Measurements from ENCODE around the gene UQCC2.

DNA sequence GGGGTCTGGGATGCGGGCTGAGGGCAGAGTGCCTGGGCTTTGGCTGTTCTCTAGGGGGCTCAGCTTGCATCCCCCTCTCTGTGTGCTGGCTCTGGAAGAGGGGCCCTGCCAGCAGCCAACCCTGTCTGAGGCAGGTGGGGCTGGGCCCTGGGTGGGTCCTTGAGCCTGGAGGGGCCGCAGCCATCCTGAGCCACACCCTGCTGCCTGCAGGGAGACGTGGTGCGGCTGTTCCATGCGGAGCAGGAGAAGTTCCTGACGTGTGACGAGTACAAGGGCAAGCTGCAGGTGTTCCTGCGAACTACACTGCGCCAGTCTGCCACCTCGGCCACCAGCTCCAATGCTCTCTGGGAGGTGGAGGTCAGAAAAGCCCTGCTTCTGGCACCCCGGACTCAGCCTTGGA lies 49.2 kb downstream of the UQCC2 start:
- TF ChIP-seq, protein P1, sequence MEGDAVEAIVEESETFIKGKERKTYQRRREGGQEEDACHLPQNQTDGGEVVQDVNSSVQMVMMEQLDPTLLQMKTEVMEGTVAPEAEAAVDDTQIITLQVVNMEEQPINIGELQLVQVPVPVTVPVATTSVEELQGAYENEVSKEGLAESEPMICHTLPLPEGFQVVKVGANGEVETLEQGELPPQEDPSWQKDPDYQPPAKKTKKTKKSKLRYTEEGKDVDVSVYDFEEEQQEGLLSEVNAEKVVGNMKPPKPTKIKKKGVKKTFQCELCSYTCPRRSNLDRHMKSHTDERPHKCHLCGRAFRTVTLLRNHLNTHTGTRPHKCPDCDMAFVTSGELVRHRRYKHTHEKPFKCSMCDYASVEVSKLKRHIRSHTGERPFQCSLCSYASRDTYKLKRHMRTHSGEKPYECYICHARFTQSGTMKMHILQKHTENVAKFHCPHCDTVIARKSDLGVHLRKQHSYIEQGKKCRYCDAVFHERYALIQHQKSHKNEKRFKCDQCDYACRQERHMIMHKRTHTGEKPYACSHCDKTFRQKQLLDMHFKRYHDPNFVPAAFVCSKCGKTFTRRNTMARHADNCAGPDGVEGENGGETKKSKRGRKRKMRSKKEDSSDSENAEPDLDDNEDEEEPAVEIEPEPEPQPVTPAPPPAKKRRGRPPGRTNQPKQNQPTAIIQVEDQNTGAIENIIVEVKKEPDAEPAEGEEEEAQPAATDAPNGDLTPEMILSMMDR (IDR thresholded peaks at IDR 0.05; ENCODE audit: low read depth, low read length, missing input control), result no peak
- TF ChIP-seq, protein P2, sequence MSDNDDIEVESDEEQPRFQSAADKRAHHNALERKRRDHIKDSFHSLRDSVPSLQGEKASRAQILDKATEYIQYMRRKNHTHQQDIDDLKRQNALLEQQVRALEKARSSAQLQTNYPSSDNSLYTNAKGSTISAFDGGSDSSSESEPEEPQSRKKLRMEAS (IDR thresholded peaks at IDR 0.05), result no peak

Measured in liver (tissue), 2 donors.